T-helper 17 cell (primary cell): ENCODE measurements around the gene NXPH4. TPM values are rescaled to one million over a fixed set of nuclear protein-coding genes. Genes with fewer than 3 reads are reported as not detected.

Source experiments
- ATAC-seq: fragments of 150-1000 bp; cut with Tn5 transposase; 2 replicates; pipeline ENCODE4 v1.10.0; 2021; ENCODE audit warnings: mild to moderate bottlenecking, moderate library complexity
- DNase-seq, 3 donors: peaks; one replicate each; pipeline versions ENCODE4 v3.0.0 to v3.0.0-alpha.2; 2020 to 2021
- H3K9me3 ChIP-seq: one replicate; pipeline ENCODE4 v1.7.0; 2013; ENCODE audit warnings: low read length, mild to moderate bottlenecking; ENCODE audit not compliant: control insufficient read depth, poor library complexity, severe bottlenecking
- H3K27ac Mint-ChIP-seq: one replicate; pipeline ENCODE4 v1.8.0; 2022; ENCODE audit warnings: mild to moderate bottlenecking, moderate library complexity, mixed read lengths
- H3K27me3 Mint-ChIP-seq: one replicate; pipeline ENCODE4 v1.8.0; 2022; ENCODE audit warnings: mixed read lengths
- H3K36me3 Mint-ChIP-seq: one replicate; pipeline ENCODE4 v1.8.0; 2022; ENCODE audit warnings: low read depth, mixed read lengths
- H3K4me1 Mint-ChIP-seq: one replicate; pipeline ENCODE4 v1.8.0; 2022; ENCODE audit warnings: mild to moderate bottlenecking, mixed read lengths
- H3K4me3 Mint-ChIP-seq: one replicate; pipeline ENCODE4 v1.8.0; 2022; ENCODE audit warnings: mild to moderate bottlenecking, moderate library complexity, mixed read lengths
- total RNA-seq, 4 donors: library from RNA in 2 of 4; stranded (reverse) in 2 of 4; gene quantifications; one replicate each; pipeline ENCODE4 v1.2.3 and lab custom pipeline; 2022 to 2026

NXPH4 gene
- total RNA-seq, 2 donors from 2014 or later: not detected

GRCh38 chr12:57268264-57268663, 51.7 kb downstream of the NXPH4 start:
- Mint-ChIP-seq H3K4me1 (peaks cover 3% of the 10 kb centered on the region), H3K4me3 (no peak overlapping the region), H3K27ac (no peak overlapping the region), H3K27me3 (no peaks in the 10 kb centered on the region), H3K36me3 (peaks cover 17% of the 10 kb centered on the region)
- DNase-seq (no peak), ATAC-seq (no peak)
- no peaks in the 10 kb centered on the region for H3K9me3 ChIP-seq

GRCh38 chr12:57270966-57271470, 54.4 kb downstream of the NXPH4 start:
- H3K9me3 ChIP-seq: no peaks in the 10 kb centered on the region
- H3K4me3 Mint-ChIP-seq: no peak overlapping the region
- H3K27me3 Mint-ChIP-seq: no peaks in the 10 kb centered on the region
- DNase-seq (no peak), ATAC-seq (no peak)
- H3K4me1 Mint-ChIP-seq: peaks cover 4% of the 10 kb centered on the region
- peak overlapping the region; percentile 81 for H3K27ac Mint-ChIP-seq
- H3K36me3 Mint-ChIP-seq: peaks cover 14% of the 10 kb centered on the region

DNA sequence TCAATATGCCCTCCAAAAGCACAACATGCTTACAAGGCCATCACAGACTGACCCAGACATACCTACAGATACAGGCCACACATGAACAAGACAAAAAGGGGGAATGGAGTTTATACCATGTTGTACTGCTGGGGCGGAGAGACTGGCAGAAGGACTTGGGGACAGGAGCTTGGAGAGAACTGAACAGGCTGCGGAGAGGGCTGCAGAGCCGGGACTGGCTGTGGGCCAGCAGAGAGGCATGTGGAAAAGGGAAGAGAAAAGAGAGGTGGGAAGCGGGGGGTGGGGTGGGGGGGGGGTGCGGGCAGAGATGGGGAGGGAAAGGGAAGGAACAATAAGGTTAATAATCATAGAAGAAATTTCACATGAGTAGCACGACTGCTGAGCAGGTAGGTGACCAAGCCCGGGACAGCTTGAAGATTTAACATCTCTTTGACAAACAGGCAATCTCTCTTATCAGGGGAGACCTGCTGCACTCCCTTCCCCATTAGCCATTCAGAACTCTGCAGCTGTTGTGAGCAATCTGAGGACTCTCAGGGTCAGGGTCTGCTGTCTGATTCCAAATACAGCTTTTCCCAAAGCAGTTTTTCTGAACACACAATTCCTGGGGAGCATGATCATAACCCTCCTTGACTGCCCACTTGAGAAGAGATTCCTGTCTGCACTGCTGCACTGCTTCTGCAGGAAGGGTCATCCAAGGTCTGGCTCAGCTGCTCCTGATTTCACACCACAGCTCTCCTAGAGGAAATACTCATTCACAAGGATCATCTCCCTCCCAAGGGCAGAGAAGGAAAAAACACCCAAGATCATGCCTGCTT, 56.0 kb downstream of the NXPH4 start:
- DNase-seq (no peak), ATAC-seq (no peak)
- Mint-ChIP-seq H3K4me3 (no peak overlapping the region), H3K4me1 (peaks cover 4% of the 10 kb centered on the region), H3K27me3 (no peaks in the 10 kb centered on the region), H3K27ac (peak overlapping the region; percentile 11), H3K36me3 (peaks cover 12% of the 10 kb centered on the region)
- no peaks in the 10 kb centered on the region for H3K9me3 ChIP-seq

DNA sequence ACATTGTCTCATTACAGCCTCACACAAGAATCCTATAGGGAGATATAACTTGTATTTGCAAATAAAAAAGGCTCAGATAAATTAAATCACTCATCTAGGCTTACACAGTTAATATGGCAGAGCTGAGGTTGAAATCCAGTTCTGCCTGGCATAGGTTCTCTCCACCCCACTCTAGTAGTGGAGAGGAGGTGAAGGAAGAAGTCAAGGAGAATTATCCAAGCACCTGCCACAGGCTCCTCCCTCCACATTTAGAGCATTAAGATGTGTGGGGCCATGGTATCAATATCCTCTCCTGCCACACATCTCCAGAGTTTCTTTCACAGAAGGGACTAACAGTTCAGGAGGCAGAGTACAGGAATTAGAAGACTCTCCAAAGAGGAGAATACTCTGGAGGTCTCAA, 56.9 kb downstream of the NXPH4 start:
- H3K4me1 Mint-ChIP-seq: peaks cover 7% of the 10 kb centered on the region
- no peak for ATAC-seq
- no peak for DNase-seq
- H3K27me3 Mint-ChIP-seq: no peaks in the 10 kb centered on the region
- no peak overlapping the region for H3K4me3 Mint-ChIP-seq
- H3K9me3 ChIP-seq: no peaks in the 10 kb centered on the region
- H3K27ac Mint-ChIP-seq: no peak overlapping the region
- peaks cover 20% of the 10 kb centered on the region for H3K36me3 Mint-ChIP-seq

Other genes with a start within 250 kb of the NXPH4 start
- 10 to 100 TPM in 1 of 2 donors, 1 to 10 TPM in 1; 7.0 to 10.8 TPM for gene ZBTB39, start 210.2 kb upstream of the NXPH4 start, total RNA-seq
- gene TAC3, start 200.3 kb upstream of the NXPH4 start, total RNA-seq: not detected
- gene MYO1A, start 166.7 kb upstream of the NXPH4 start, total RNA-seq: under 1 TPM in 1 of 2 donors, not detected in 1; 0.70 TPM
- 10 to 100 TPM; 12.2 to 14.1 TPM for gene NEMP1, start 138.0 kb upstream of the NXPH4 start, total RNA-seq
- 1 to 10 TPM; 4.0 to 5.0 TPM for gene NAB2, start 127.7 kb upstream of the NXPH4 start, total RNA-seq
- 100 to 1,000 TPM; 205 to 253 TPM for gene STAT6, start 105.4 kb upstream of the NXPH4 start, total RNA-seq
- 10 to 100 TPM in 1 of 2 donors, 1 to 10 TPM in 1; 3.8 to 11.6 TPM for gene LRP1, start 88.3 kb upstream of the NXPH4 start, total RNA-seq
- gene LRP1-AS, start 69.2 kb upstream of the NXPH4 start, total RNA-seq: not detected
- gene SHMT2, start 12.9 kb downstream of the NXPH4 start, total RNA-seq: 10 to 100 TPM; 28.8 to 36.9 TPM
- gene STAC3, start 34.4 kb downstream of the NXPH4 start, total RNA-seq: 1 to 10 TPM; 1.6 to 1.9 TPM
- 100 to 1,000 TPM; 101 to 115 TPM for gene R3HDM2, start 214.2 kb downstream of the NXPH4 start, total RNA-seq
- gene INHBC, start 218.0 kb downstream of the NXPH4 start, total RNA-seq: not detected
- gene INHBE, start 238.5 kb downstream of the NXPH4 start, total RNA-seq: not detected
- under 1 TPM; 0.10 to 0.22 TPM for gene GLI1, start 243.0 kb downstream of the NXPH4 start, total RNA-seq